GM19328 (cell line): ENCODE measurements around the gene PPP1R16B.

Source experiments
- ATAC-seq: cut with Tn5 transposase; IDR thresholded peaks from one replicate; pipeline ENCODE4 v1.9.1; 2021; ENCODE audit warnings: mild to moderate bottlenecking, moderate library complexity; ENCODE audit not compliant: unreplicated experiment

Gene PPP1R16B

GRCh38 chr20:38893565-38894090 lies 88.1 kb downstream of the PPP1R16B start:
- ATAC-seq = no peak

GRCh38 chr20:38894091-38894847 lies 88.8 kb downstream of the PPP1R16B start:
- no peak for ATAC-seq

- ATAC-seq = no peak
Measured at GRCh38 chr20:38895098-38895949, 89.8 kb downstream of the PPP1R16B start.

- ATAC-seq = no peak
Measured at GRCh38 chr20:38896009-38896594, 90.6 kb downstream of the PPP1R16B start.

- no peak for ATAC-seq
Measured at GRCh38 chr20:38897267-38897666, 91.8 kb downstream of the PPP1R16B start.

GRCh38 chr20:38900606-38901005 lies 95.1 kb downstream of the PPP1R16B start:
- ATAC-seq = no peak

GRCh38 chr20:38902601-38903000 lies 97.1 kb downstream of the PPP1R16B start:
- ATAC-seq = no peak

- no peak for ATAC-seq
Measured at GRCh38 chr20:38903335-38903734, 97.8 kb downstream of the PPP1R16B start.

- no peak for ATAC-seq
Measured at GRCh38 chr20:38905375-38905774, 99.9 kb downstream of the PPP1R16B start.

GRCh38 chr20:38907918-38908677 lies 102.6 kb downstream of the PPP1R16B start:
- no peak for ATAC-seq

GRCh38 chr20:38915355-38915754 lies 109.9 kb downstream of the PPP1R16B start:
- ATAC-seq = no peak

GRCh38 chr20:38917657-38918056 lies 112.2 kb downstream of the PPP1R16B start:
- no peak for ATAC-seq

GRCh38 chr20:38918172-38918571 lies 112.7 kb downstream of the PPP1R16B start:
- ATAC-seq = no peak

- no peak for ATAC-seq
Measured at GRCh38 chr20:38919683-38920082, 114.2 kb downstream of the PPP1R16B start.

- ATAC-seq = no peak
Measured at GRCh38 chr20:38920411-38920810, 114.9 kb downstream of the PPP1R16B start.

GRCh38 chr20:38920851-38921250 lies 115.4 kb downstream of the PPP1R16B start:
- no peak for ATAC-seq

GRCh38 chr20:38924718-38925117 lies 119.2 kb downstream of the PPP1R16B start:
- no peak for ATAC-seq

- peak; percentile 86 for ATAC-seq
Measured at GRCh38 chr20:38926142-38926933, 120.8 kb downstream of the PPP1R16B start, which contains the start of gene FAM83D. Gene FAM83D, plus strand, starts transcription at chr20:38926417. Its CDS starts 26 bp downstream, at chr20:38926443.

GRCh38 chr20:38926934-38927616 lies 121.6 kb downstream of the PPP1R16B start:
- no peak for ATAC-seq
